ENCODE data around the gene ANAPC13. TPM values are rescaled to one million over a fixed set of nuclear protein-coding genes. Genes with fewer than 3 reads are reported as not detected.

Gene ANAPC13
- polyA plus RNA-seq, 1 donor (not counting 4 experiments of a cell fraction or from before 2014, with no cell fraction given), result 63.4 TPM

- no peaks in the 10 kb centered on the region for H3K79me2 ChIP-seq (ENCODE audit: control insufficient read depth, insufficient read depth, low read length)
- no peak overlapping the region for H3K4me2 ChIP-seq (ENCODE audit: control insufficient read depth, extremely low read depth, insufficient read depth, low read depth, low read length)
- no peaks in the 10 kb centered on the region for H3K9me1 ChIP-seq (ENCODE audit: control insufficient read depth, extremely low read depth, insufficient read depth, low read length)
- dilution Hi-C loops (cut with MboI; ENCODE audit: extremely low pct_ligation_motif_present, low sequenced_read_pairs), result no loop called here
- no peaks in the 10 kb centered on the region for H3K27me3 ChIP-seq (ENCODE audit: control insufficient read depth, extremely low read depth, insufficient read depth, low read length)
- no peaks in the 10 kb centered on the region for H4K20me1 ChIP-seq (ENCODE audit: control insufficient read depth, extremely low read depth, insufficient read depth, low read length)
- no peak overlapping the region for H3K9ac ChIP-seq (ENCODE audit: control insufficient read depth, extremely low read depth, insufficient read depth, low read length)
- H3K36me3 ChIP-seq (ENCODE audit: control insufficient read depth in 2 of 2, extremely low read depth in 1 of 2, insufficient read depth in 2 of 2, low read length in 2 of 2), result no peaks in the 10 kb centered on the region
- H3K27ac ChIP-seq (ENCODE audit: control insufficient read depth, insufficient read depth, low read length), result no peak overlapping the region
- H2AFZ ChIP-seq (ENCODE audit: control insufficient read depth, low read length), result no peak overlapping the region
- no peak overlapping the region for H3K4me3 ChIP-seq (ENCODE audit: control insufficient read depth in 2 of 3, extremely low read depth in 1 of 3, insufficient read depth in 2 of 3, low read depth in 1 of 3, low read length in 3 of 3)
- DNase-seq (ENCODE audit: low read depth, low spot score), result no peak
- peaks cover 25% of the 10 kb centered on the region for H3K4me1 ChIP-seq (ENCODE audit: control insufficient read depth, extremely low read depth, insufficient read depth, low read length)
- no peak for FAIRE-seq
- H3K9me3 ChIP-seq (ENCODE audit: control insufficient read depth, low read depth, low read length), result no peaks in the 10 kb centered on the region
- no peak for TF ChIP-seq EZH2 (IDR thresholded peaks at IDR 0.05; ENCODE audit: low read length)
- no peak for TF ChIP-seq CTCF (optimal IDR thresholded peaks at IDR 0.05 in 1 of 3, IDR thresholded peaks at IDR 0.05 in 1 of 3, conservative IDR thresholded peaks at IDR 0.05 in 1 of 3; ENCODE audit: extremely low read depth in 1 of 3, insufficient read depth in 2 of 3, low read length in 3 of 3)
Measured at GRCh38 chr3:134441321-134441720, 44.5 kb downstream of the ANAPC13 start.

- peak overlapping the region; percentile 18 for H3K4me2 ChIP-seq (ENCODE audit: control insufficient read depth, extremely low read depth, insufficient read depth, low read depth, low read length)
- dilution Hi-C loops (cut with MboI; ENCODE audit: extremely low pct_ligation_motif_present, low sequenced_read_pairs), result no loop called here
- H2AFZ ChIP-seq (ENCODE audit: control insufficient read depth, low read length), result peak overlapping the region; percentile 8
- H3K36me3 ChIP-seq (ENCODE audit: control insufficient read depth in 2 of 2, extremely low read depth in 1 of 2, insufficient read depth in 2 of 2, low read length in 2 of 2), result no peaks in the 10 kb centered on the region
- no peaks in the 10 kb centered on the region for H3K79me2 ChIP-seq (ENCODE audit: control insufficient read depth, insufficient read depth, low read length)
- TF ChIP-seq CTCF (optimal IDR thresholded peaks at IDR 0.05 in 1 of 3, IDR thresholded peaks at IDR 0.05 in 1 of 3, conservative IDR thresholded peaks at IDR 0.05 in 1 of 3; ENCODE audit: extremely low read depth in 1 of 3, insufficient read depth in 2 of 3, low read length in 3 of 3) (no peak), EZH2 (IDR thresholded peaks at IDR 0.05; ENCODE audit: low read length) (no peak)
- H3K9me3 ChIP-seq (ENCODE audit: control insufficient read depth, low read depth, low read length), result no peaks in the 10 kb centered on the region
- no peaks in the 10 kb centered on the region for H3K9me1 ChIP-seq (ENCODE audit: control insufficient read depth, extremely low read depth, insufficient read depth, low read length)
- H3K9ac ChIP-seq (ENCODE audit: control insufficient read depth, extremely low read depth, insufficient read depth, low read length), result no peak overlapping the region
- no peaks in the 10 kb centered on the region for H3K27me3 ChIP-seq (ENCODE audit: control insufficient read depth, extremely low read depth, insufficient read depth, low read length)
- FAIRE-seq, result peak; percentile 39
- H3K27ac ChIP-seq (ENCODE audit: control insufficient read depth, insufficient read depth, low read length), result no peak overlapping the region
- no peak for DNase-seq (ENCODE audit: low read depth, low spot score)
- H3K4me3 ChIP-seq (ENCODE audit: control insufficient read depth in 2 of 3, extremely low read depth in 1 of 3, insufficient read depth in 2 of 3, low read depth in 1 of 3, low read length in 3 of 3), result no peak overlapping the region
- peaks cover 19% of the 10 kb centered on the region for H3K4me1 ChIP-seq (ENCODE audit: control insufficient read depth, extremely low read depth, insufficient read depth, low read length)
- H4K20me1 ChIP-seq (ENCODE audit: control insufficient read depth, extremely low read depth, insufficient read depth, low read length), result no peaks in the 10 kb centered on the region
Measured at GRCh38 chr3:134437211-134437752, 48.5 kb downstream of the ANAPC13 start.
